Ishikawa (cell line): ENCODE results near the gene ZNF248.

Experiments
- CEBPB ChIP-seq: IDR thresholded peaks from 2 replicates; pipeline ENCODE4 v1.6.1; 2012
- CREB1 ChIP-seq: IDR thresholded peaks from 2 replicates; pipeline ENCODE4 v1.6.1; 2012; ENCODE audit warnings: low read depth
- EGR1 ChIP-seq: IDR thresholded peaks from 2 replicates; pipeline ENCODE4 v1.6.1; 2012
- EP300 ChIP-seq: IDR thresholded peaks from 2 replicates; pipeline ENCODE4 v1.6.1; 2012; ENCODE audit warnings: borderline replicate concordance
- FOXM1 ChIP-seq: IDR thresholded peaks from 2 replicates; pipeline ENCODE4 v1.6.1; 2012; ENCODE audit warnings: low read depth, borderline replicate concordance
- MAX ChIP-seq: IDR thresholded peaks from 2 replicates; pipeline ENCODE4 v1.6.1; 2012
- NFIC ChIP-seq: IDR thresholded peaks from 2 replicates; pipeline ENCODE4 v1.6.1; 2012
- RAD21 ChIP-seq: IDR thresholded peaks from 2 replicates; pipeline ENCODE4 v1.6.1; 2012; ENCODE audit warnings: low read depth
- REST ChIP-seq: IDR thresholded peaks from 2 replicates; pipeline ENCODE4 v1.6.1; 2012; ENCODE audit warnings: low read depth, mild to moderate bottlenecking
- TAF1 ChIP-seq: IDR thresholded peaks from 2 replicates; pipeline ENCODE4 v1.6.1; 2012; ENCODE audit warnings: low read depth, mild to moderate bottlenecking
- TCF12 ChIP-seq: IDR thresholded peaks from 2 replicates; pipeline ENCODE4 v1.6.1; 2012; ENCODE audit warnings: low read depth
- TEAD4 ChIP-seq: IDR thresholded peaks from 2 replicates; pipeline ENCODE4 v1.6.1; 2012
- USF1 ChIP-seq: IDR thresholded peaks from 2 replicates; pipeline ENCODE4 v1.6.1; 2012
- YY1 ChIP-seq: IDR thresholded peaks from 2 replicates; pipeline ENCODE4 v1.6.1; 2012; ENCODE audit warnings: low read depth
- ZBTB7A ChIP-seq: IDR thresholded peaks from 2 replicates; pipeline ENCODE4 v1.6.1; 2012; ENCODE audit warnings: low read depth

The ZNF248 gene

GRCh38 chr10:37734971-37735370 is 122.4 kb downstream of the ZNF248 start:
- no peak for TF ChIP-seq TCF12
- TF ChIP-seq NFIC: no peak
- no peak for TF ChIP-seq EP300
- TF ChIP-seq TAF1: no peak
- no peak for TF ChIP-seq RAD21
- no peak for TF ChIP-seq REST
- no peak for TF ChIP-seq FOXM1
- TF ChIP-seq ZBTB7A: no peak
- TF ChIP-seq CREB1: no peak
- no peak for TF ChIP-seq USF1
- no peak for TF ChIP-seq CEBPB
- no peak for TF ChIP-seq TEAD4
- no peak for TF ChIP-seq MAX
- no peak for TF ChIP-seq EGR1
- no peak for TF ChIP-seq YY1
